Measurements from ENCODE around the gene MYO15A. TPM values are rescaled to one million over a fixed set of nuclear protein-coding genes. Genes with fewer than 3 reads are reported as not detected.

MYO15A gene
- total RNA-seq, 2 donors from 2014 or later: 2.3 to 6.1 TPM

GRCh38 chr17:18179804-18180203 lies 71.2 kb downstream of the MYO15A start:
- DNase-seq (ENCODE audit: low spot score): no peak
- peaks cover 7 to 15% of the 10 kb centered on the region in 2 donors for H3K4me1 ChIP-seq (ENCODE audit: control insufficient read depth in 1 of 2, low read depth in 2 of 2)
- no peak for ATAC-seq (ENCODE audit: insufficient number of reproducible peaks, low FRiP score, low read depth)

GRCh38 chr17:18181358-18181757 lies 72.8 kb downstream of the MYO15A start:
- H3K27ac ChIP-seq: peak overlapping the region; percentile 91 to 92
- peaks cover 2% of the 10 kb centered on the region for H3K36me3 ChIP-seq
- no peak for ATAC-seq (ENCODE audit: insufficient number of reproducible peaks, low FRiP score, low read depth)
- TF ChIP-seq CTCF (IDR thresholded peaks at IDR 0.05): no peak
- H3K27me3 ChIP-seq (replicated peaks; ENCODE audit: insufficient read depth): no peaks in the 10 kb centered on the region
- peaks cover 12 to 25% of the 10 kb centered on the region in 2 donors for H3K4me1 ChIP-seq (ENCODE audit: control insufficient read depth in 1 of 2, low read depth in 2 of 2)
- no peaks in the 10 kb centered on the region for H3K9me3 ChIP-seq
- no peak overlapping the region for H3K4me3 ChIP-seq
- no peak for DNase-seq (ENCODE audit: low spot score)

More at GRCh38 chr17:18179804-18180203, 71.2 kb downstream of the MYO15A start:
- H3K27me3 ChIP-seq (replicated peaks; ENCODE audit: insufficient read depth): no peaks in the 10 kb centered on the region
- H3K4me3 ChIP-seq: no peak overlapping the region
- peaks cover 2% of the 10 kb centered on the region for H3K36me3 ChIP-seq
- TF ChIP-seq CTCF (IDR thresholded peaks at IDR 0.05): no peak
- H3K9me3 ChIP-seq: no peaks in the 10 kb centered on the region
- no peak overlapping the region for H3K27ac ChIP-seq

GRCh38 chr17:18182110-18182977 lies 73.8 kb downstream of the MYO15A start:
- no peak for TF ChIP-seq CTCF (IDR thresholded peaks at IDR 0.05)
- Histone ChIP-seq H3K27me3 (replicated peaks; ENCODE audit: insufficient read depth) (no peaks in the 10 kb centered on the region), H3K36me3 (peaks cover 2% of the 10 kb centered on the region), H3K4me1 (ENCODE audit: control insufficient read depth in 1 of 2, low read depth in 2 of 2) (peaks cover 20 to 35% of the 10 kb centered on the region in 2 donors), H3K9me3 (no peaks in the 10 kb centered on the region), H3K27ac (peak overlapping the region; percentile 91 to 92), H3K4me3 (peak overlapping the region; percentile 93)
- peak; percentile 13 for DNase-seq (ENCODE audit: low spot score)
- ATAC-seq (ENCODE audit: insufficient number of reproducible peaks, low FRiP score, low read depth): no peak

GRCh38 chr17:18182978-18183333 lies 74.4 kb downstream of the MYO15A start:
- peak; percentile 42 for ATAC-seq (ENCODE audit: insufficient number of reproducible peaks, low FRiP score, low read depth)
- TF ChIP-seq CTCF (IDR thresholded peaks at IDR 0.05): no peak
- H3K27ac ChIP-seq: peak overlapping the region; percentile 91 to 92

GRCh38 chr17:18183334-18184142 lies 75.0 kb downstream of the MYO15A start, which contains the start of gene ALKBH5:
Gene ALKBH5 (plus strand): TSS chr17:18183828. CDS start chr17:18184244, 416 bp downstream.
- DNase-seq (ENCODE audit: low spot score): peak; percentile 91
- TF ChIP-seq CTCF (IDR thresholded peaks at IDR 0.05): peak; percentile 10
- H3K4me3 ChIP-seq: peak within 1 kb of the TSS; percentile 93
- no peaks in the 10 kb centered on the region for H3K9me3 ChIP-seq
- H3K36me3 ChIP-seq: no peaks in the 10 kb centered on the region
- H3K4me1 ChIP-seq (ENCODE audit: control insufficient read depth in 1 of 2, low read depth in 2 of 2): peaks cover 29 to 47% of the 10 kb centered on the region in 2 donors
- ATAC-seq (ENCODE audit: insufficient number of reproducible peaks, low FRiP score, low read depth): peak; percentile 89
- peak within 1 kb of the TSS; percentile 91 to 92 for H3K27ac ChIP-seq
- no peaks in the 10 kb centered on the region for H3K27me3 ChIP-seq (replicated peaks; ENCODE audit: insufficient read depth)

More at GRCh38 chr17:18182978-18183333, 74.4 kb downstream of the MYO15A start:
- H3K36me3 ChIP-seq: no peaks in the 10 kb centered on the region
- no peaks in the 10 kb centered on the region for H3K9me3 ChIP-seq
- H3K27me3 ChIP-seq (replicated peaks; ENCODE audit: insufficient read depth): no peaks in the 10 kb centered on the region
- peak; percentile 58 for DNase-seq (ENCODE audit: low spot score)
- peak overlapping the region; percentile 93 for H3K4me3 ChIP-seq
- H3K4me1 ChIP-seq (ENCODE audit: control insufficient read depth in 1 of 2, low read depth in 2 of 2): peaks cover 24 to 41% of the 10 kb centered on the region in 2 donors
